NOMO-1 treated with dmso at 0.1 percent for 144 hours (cell line): ENCODE measurements around the gene DNAH14.

Experiments
- DNase-seq: peaks from one replicate; lab custom pipeline; 2025; ENCODE audit not compliant: unreplicated experiment; lab: John Stamatoyannopoulos, UW

DNAH14 gene

DNA sequence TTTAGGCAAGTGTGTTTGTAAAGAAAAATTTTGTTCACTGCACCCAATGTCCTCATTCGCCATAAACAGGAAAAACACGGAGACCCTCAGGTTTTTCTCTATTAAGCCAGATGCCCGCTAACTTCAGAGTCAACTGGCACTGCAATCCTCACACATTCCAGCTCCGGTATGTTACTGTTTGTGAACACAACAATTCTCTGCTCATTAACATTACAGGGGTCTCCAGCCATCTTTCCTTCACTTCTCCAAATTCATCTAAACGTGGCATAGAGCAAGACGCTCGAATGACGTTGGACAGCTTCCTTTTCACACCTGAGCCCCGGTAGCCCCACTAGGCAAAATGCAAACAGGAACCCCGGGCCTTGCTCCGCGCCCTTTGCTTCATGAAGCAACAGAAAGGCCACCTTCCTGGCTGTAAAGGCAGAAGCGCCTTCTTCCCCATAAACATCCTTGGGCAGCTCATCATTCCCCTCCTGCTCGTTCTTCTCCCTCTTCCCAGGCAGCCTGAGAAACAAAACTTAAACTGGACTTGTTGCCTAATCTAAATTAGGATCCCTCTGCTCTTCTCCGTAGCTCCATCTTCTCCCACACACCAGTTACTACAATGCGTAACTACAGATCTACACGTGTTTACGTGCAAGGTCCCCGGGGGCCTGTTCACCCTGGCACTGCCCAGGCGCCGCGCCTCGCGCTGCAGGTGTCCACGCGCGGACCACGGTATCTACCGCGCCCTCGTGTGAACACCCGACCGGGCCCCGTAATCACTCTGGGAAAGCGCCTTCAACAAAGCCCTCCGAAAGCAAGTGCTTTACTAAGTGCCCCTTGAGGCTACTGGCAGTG, 497.1 kb downstream of the DNAH14 start:
- DNase-seq, result no peak

GRCh38 chr1:225427235-225428067, 498.0 kb downstream of the DNAH14 start, which contains the start of gene LBR:
LBR (minus strand) TSS chr1:225428038; CDS start chr1:225424075, 3,963 bp downstream.
- DNase-seq, result no peak

- peak; percentile 91 for DNase-seq
These were observed 498.8 kb downstream of the DNAH14 start for GRCh38 chr1:225428068-225428880.

GRCh38 chr1:225428881-225429455, 499.5 kb downstream of the DNAH14 start:
- DNase-seq, result peak; percentile 85

GRCh38 chr1:225430301-225430700, 500.8 kb downstream of the DNAH14 start:
- DNase-seq, result no peak

DNA sequence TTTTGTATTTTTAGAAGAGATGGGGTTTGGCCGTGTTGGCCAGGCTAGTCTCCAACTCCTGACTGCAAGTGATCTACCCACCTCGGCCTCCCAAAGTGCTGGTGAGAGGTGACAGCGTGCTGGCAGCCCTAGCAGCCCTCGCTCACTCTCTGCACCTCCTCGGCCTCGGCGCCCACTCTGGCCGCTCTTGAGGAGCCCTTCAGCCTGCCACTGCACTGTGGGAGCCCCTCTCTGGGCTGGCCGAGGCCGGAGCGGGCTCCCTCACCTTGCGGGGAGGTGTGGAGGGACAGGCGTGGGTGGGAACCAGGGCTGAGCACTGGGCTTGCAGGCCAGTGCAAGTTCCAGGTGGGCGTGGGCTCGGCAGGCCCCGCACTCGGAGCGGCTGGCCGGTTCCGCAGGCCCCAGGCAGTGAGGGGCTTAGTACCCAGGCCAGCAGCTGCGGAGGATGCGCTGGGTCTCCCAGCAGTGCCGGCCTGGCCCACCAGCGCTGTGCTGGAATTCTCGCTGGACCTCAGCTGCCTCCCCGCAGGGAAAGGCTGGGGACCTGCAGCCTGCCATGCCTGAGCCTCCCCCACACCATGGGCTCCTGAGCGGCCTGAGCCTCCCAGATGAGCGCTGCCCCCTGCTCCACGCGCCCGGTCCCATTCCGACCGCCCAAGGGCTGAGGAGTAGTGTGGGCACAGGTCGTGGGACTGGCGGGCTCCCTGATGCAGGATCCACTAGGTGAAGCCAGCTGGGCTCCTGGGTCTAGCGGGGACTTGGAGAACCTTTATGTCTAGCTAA, 501.8 kb downstream of the DNAH14 start:
- DNase-seq, result no peak

- no peak for DNase-seq
These were observed 504.6 kb downstream of the DNAH14 start for GRCh38 chr1:225434046-225434445.

GRCh38 chr1:225435076-225435475, 505.6 kb downstream of the DNAH14 start:
- DNase-seq, result no peak

- DNase-seq, result no peak
These were observed 506.0 kb downstream of the DNAH14 start for GRCh38 chr1:225435487-225435886.

- no peak for DNase-seq
These were observed 506.5 kb downstream of the DNAH14 start for GRCh38 chr1:225435957-225436392.

DNA sequence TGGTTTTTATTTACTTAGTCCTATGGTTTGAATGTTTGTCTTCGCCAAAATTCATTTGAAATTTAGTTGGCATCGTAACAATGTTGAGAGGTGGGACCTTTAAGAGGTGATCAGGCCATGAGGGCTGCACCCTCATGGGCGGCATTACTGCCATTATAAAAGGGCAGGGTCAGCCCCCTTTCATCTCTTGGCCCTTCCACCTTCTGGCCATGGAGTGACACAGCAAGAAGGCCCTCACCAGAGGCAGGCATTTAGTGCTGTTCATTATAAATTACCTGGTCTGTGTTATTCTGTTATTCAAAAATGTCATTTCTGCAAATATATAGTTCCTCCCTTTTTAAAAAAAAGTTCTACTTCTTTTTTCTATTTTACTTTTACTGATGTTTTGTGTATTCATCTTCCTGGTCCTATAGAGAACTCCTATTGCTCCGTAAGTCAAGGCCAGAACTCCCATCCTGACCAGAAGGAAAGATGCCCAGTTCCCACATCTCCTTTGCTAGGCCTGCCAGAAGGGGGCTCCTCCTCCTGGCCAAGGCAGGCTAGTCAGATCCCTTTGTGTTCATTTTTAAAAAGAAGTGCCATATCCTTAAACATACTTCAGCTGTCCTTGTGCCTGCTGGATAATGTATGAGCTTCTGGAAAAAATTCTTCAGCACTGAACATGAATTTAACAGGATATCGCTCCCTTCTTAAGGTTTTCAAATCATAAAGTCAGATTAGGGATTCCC, 508.4 kb downstream of the DNAH14 start:
- no peak for DNase-seq

GRCh38 chr1:225440380-225441221, 511.1 kb downstream of the DNAH14 start:
- no peak for DNase-seq

DNA sequence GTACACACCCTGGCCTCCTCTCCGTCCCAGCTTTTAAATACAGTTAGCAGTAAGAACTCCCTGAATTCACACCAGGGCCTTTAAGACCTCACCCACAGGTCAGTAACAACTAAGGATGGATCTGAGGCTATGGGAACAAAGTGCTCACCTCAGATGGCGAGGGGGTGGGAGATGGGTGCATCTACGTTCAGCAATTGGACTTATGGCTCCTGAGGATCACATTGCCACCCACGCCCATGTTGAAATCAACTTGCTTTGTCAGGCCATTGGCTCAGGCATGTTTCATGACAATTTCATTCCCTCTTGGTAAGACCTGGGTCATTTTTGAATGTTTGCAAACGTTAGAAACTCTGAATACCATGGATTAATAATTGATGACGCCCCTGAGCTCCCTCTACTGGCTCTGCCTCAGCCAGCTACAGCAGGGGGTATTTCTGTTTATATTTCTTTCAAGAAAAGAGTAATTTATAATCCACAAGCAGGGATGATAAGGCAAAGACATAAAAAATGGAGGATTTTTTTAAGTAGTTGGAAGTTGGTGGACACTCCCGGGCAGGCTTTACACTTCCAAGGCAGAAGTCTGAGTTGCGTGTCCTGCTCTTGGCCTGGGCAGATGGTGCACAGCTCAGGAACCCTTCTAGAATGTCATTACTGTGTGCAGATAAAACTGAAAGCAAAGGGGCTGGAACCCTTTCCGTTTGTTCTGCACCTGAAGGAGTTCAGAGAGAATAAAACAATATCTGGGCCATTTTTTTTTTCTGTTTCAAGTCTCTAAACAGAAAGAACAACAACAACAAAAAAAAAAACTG, 512.0 kb downstream of the DNAH14 start:
- DNase-seq, result no peak

GRCh38 chr1:225442123-225442505, 512.6 kb downstream of the DNAH14 start:
- DNase-seq, result no peak

GRCh38 chr1:225445639-225446594, 516.4 kb downstream of the DNAH14 start:
- no peak for DNase-seq

DNA sequence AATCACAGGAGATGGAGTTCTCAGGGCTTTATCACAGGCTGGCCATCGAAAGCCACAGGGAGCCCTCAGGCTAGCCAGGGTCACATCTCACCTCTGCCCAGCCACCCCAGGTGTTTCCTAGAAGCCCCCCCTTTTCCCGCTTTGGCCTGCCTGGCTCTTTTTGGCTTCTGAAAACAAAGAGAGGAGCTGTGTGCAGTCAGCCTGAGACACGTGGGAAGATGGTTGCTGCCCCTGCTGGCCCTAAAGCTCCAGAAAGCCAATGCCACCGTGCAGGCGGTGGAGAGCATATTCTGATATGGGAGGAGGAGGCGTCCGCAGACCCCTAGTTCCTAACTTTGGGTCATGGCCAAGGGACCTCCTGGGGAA, 517.1 kb downstream of the DNAH14 start:
- no peak for DNase-seq
